OCI-M1 (cell line): ENCODE results near the gene LRRC4C.

Experiments used
- DNase-seq: peaks from one replicate; lab custom pipeline; 2025; lab: John Stamatoyannopoulos, UW

LRRC4C gene

DNA sequence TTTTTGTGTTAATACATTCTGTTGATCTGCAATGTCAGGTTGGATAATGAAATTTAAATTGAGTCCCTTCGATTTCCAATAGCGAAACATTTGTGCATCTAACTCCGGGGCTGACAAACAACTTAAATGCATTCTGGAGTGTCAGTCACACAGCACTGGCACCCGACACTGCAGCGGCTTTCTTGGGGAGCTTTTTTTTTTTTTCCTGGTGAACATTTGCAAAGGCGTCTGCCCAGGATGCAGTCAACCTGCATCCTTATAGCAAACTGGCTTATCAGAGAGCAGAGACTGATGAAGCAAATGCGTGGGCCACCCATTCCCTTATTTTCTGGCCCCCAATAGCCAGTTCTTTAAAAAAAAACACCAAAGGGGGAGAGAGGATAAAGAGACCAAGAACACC, 1167.7 kb downstream of the LRRC4C start:
- DNase-seq = no peak

DNA sequence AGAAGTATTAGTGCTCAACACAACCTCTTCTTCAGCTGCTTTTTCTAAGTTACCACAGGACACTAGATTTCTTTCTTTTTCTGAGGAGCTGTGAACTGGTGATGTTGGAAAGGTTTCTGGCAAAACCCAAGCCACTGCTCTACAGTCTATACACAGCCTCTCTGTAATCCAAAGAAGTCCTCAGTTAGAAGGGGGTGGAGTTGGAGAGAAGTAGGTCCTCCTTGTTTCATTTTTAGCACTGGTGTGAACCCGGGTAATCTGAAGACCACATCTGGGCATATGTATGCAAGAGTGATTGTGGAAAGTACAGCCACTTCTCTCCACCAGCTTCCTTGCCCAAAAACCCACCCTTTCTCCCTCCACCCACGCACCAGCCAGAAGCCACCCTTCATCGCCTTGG, 1168.1 kb downstream of the LRRC4C start:
- peak; percentile 22 for DNase-seq

DNA sequence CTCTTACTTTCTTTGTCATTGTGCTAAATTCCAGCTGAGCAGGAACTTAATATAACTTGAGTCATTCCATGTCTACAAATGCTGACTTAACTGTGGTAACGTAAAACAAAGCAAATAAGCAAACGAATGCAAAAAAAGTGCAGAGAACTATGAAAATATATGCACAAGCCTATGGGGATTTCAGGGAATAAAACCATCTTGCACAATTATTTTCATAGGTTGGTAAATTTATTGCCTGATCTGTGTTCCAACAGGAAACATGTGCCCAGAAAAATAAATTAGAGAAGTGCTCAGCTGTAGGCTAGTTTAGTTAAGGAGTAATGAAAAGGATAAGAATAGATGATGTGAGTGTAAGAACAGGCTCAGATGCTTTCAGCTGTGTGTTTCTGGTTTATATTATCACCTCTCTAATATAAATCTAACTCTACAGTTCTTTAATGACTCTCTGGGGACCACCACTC, 1169.3 kb downstream of the LRRC4C start:
- no peak for DNase-seq

DNA sequence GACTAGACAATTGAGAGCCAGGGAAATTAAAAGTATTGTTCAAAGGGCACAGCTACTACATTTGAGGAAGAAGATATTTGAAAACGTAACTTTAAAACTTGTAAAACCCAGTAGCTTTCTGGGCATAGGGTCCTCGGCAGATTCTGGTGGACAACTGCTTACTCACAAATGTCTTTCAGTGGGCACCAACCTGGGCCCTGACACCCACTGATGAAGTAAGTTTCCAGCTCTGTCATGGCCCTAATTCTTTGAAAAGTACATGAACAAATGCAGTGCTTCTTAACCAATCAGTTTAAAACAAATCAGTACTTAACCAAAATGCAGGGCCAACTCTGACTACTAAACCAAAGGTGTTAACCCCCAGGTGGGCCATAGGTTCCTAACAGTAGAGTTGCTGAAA, 1170.1 kb downstream of the LRRC4C start:
- no peak for DNase-seq

DNA sequence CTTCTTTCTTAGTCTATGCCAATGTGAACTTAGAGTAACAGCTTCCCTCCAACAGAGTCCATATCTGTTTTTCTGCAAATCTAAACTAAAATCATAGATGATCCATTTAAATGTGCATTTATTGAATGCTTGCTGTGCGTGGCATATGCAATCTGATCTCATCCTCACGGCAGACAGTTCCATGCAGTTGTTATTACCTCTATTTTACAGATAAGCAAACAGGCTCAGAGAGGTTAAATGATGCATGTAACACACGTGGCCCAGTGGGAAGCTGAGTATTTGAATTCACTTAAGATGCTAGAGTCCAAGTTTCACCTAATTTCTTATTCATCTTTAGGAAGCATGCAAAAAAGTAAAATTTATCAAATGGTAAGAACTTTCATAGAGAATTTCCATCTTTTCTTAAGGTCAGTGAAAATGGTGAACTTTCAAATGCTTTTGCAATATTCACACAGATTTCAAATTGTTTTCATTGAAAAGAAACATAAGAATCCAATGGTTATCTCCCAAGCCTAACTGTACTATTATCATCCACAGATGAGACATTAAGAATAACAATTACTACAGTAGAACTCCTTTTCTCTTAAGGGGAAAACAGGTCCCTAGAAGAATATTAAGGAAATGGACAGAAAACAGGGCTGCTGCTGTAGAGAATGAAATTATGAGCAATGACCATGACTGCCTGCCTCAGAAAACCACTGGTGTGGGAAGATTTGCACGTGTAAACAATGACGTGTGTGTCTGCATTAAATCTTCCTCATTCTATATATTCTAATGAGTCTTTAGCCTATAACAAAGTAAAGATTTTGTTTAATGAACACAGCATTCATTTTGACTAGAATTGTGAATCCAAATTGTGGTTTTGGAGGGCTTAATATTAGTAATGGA, 1171.3 kb downstream of the LRRC4C start:
- DNase-seq = no peak

DNA sequence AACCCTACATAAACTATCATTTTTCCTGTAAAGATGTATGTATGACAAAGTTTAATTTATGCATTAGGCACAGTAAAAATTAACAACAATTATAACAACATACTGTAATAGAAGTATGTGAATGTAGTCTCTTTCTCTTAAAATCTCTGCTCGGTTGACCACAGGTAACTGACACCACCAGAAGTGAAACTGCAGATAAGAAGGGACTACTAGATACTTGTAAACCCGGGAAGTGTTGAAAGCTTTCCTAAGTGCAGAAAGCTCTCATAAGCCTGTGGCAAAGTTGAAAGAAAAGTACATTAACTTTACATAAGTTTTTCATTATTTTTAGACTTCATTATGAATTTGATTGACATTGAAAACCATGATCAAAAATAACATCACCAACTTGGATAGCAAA, 1173.3 kb downstream of the LRRC4C start:
- peak; percentile 9 for DNase-seq

DNA sequence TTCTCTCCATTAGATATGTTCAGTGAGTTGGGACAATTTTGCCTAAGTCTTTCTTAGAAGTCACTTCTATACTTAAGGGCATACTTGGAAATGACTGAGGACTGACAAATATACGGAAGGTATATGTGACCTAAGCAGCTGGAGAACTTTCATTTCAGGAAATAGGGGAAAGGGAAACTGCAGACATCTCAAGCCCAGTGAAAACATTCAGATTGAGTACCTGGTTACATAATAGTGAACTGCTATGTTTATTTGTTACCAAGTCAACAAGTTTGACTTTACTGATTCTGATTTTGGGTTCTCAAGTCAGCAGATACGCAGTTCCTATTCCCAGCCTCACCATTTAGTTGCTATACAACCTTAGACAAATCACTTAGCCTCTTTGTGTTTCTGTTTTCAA, 1173.9 kb downstream of the LRRC4C start:
- DNase-seq = no peak

DNA sequence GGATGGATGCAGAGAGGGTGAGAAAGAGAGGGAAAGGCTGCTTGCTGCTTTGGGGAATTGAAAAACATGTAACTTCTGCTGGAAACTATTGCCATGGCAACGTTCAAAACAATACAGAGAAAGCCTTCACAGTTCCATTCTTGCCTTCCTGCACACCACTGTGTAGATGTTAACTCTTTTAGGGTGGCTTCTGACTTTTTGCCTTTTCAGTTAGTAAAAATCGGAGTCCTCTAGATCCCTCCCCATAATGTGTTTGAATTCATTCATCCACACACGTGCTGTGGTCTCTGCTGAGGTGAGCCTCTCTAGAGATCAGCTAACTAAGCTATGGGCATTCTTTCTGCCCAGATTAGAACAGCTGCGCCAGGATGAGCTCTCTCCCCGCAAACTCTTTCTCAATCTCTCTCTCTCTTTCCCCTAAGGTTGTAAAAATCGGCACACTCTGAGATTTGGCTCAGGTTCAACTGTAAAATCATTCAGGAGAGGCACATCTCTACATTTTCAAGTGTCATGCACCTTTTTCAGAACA, 1178.3 kb downstream of the LRRC4C start:
- no peak for DNase-seq

DNA sequence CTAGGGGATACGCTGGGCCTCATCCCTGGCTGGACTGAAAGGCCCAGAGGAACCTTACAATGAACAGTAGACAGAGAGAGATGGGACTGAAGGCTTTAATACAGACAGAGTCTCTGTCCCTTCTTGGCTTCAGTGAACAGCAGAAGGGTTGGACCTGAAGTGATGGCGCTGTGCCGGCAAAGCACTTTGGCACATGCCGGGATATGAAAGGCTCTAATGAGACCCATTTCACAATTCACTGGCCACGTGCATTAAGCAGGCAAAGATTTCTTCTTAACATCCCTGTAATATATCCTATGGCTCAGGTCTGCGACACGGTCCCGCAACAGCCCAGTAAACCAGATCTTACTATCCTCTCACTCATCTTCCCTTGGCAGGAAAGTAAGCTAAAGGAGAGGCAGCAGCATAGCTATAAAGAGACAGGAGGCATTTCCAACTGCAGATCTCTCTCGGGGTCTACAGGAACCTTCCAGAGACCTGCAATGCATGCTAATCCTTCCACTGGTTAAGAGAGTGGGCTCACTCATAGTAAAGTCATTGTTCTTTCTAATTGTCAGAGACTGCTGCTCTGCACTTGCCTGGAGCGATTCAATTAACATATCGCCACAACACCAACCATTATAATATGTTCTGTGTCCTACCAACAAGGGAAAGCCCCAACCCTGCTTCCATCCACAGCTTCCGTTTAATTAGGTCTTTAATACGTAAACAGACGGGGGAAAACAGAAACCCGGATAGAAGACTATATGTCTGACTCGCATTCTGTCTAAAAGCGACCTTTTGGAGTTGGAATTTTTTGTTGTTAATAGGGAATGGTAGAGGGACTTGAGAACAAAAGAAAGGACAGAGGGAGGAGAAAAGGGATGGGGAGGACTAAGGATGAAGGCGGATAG, 1179.0 kb downstream of the LRRC4C start:
- DNase-seq = no peak

DNA sequence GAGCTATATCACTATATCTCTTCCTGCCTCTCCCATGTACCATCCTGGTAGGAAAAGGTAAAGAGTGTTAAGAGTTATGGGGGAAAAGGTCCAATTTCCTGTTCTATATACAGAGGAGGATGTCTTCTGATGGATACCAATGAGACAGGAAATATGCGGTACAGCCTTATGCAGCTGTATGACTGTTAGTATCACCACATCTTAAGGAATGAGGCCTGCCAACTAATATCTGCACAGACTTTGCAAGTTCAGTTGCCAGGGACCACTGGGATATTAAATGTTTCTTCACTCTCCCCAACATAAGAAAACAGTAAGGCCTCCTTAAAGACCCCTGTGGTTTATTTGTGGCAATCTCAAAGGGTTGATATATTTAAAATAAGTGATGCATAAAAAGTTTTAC, 1182.5 kb downstream of the LRRC4C start:
- no peak for DNase-seq

DNA sequence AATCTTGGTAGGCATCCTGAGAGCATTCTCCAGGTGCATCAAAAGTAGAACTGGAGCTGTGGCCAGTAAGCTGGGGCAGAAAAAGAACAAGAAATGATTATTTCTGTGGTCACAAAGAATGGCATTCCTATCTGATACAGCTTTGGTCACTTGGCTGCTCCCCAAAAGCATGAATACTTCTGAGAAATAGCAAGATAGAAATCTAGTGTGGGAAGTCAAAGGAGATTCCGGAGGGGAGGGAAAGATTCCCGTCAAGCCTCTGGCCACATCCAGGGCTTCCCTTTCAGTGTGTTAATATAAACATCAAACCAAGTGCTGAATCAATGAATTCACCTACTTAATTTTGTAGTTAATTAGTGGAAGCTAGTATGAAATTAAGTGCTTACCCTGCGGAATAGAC, 1185.4 kb downstream of the LRRC4C start:
- DNase-seq = no peak

DNA sequence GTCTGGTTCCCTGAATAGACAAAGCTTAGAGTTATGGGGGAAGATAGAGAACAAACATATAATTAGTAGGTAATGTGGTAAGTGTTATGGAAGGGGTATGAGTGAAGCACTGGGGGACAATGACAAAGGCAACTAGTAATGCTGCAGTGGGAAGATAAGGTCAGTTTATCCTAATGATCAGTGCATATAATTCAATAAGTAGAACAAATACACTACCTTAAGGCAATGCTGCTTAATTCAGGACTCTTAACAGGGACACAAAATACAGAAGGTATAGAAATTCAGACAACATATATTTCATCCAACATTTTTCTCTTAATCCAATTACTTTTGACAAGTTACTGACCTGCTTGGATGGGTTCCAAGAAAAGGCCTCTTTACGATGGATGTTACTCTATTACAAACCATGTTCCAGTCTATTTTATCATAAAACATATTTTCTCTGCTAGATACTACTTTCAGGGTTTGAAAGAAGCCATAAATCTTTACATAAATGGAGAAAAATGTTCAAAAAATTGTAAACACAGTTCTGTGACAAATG, 1186.2 kb downstream of the LRRC4C start:
- no peak for DNase-seq

DNA sequence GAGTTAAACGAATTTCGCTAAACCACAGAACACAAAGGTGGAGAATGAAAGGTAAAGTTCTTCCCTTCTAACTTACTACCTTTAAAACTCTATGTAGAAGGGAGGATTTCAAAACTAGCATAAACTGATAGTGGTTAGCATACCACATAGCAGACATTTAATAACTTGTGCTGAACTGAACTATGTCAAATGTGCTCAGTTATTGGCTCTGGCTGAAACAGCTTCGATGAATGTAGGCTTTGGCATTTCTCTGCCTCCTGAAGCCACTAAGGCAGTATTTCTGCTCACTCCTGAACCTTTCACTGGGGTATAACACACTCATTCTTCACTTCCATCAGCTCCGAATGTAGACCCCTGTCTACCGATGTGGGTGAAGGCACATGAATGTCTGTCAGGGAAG, 1188.1 kb downstream of the LRRC4C start:
- no peak for DNase-seq

DNA sequence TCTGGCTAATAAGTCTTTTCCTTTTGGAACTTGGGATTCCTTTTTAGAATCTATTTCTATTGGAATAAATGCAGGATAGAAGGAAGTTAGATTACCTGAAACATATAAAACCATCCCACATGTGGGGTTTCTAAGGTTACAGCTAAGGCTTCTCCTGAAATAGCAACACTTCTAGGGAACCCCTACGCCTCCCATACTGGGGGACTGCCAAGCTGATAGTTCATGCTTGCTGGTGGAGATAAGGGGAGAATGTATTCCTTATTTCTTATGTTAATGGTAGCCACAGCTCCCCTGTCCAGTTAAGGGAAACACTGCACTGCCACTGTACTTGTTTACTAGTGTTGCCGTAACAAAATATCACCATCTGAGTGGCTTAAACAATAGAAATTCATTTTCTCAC, 1189.6 kb downstream of the LRRC4C start:
- no peak for DNase-seq

DNA sequence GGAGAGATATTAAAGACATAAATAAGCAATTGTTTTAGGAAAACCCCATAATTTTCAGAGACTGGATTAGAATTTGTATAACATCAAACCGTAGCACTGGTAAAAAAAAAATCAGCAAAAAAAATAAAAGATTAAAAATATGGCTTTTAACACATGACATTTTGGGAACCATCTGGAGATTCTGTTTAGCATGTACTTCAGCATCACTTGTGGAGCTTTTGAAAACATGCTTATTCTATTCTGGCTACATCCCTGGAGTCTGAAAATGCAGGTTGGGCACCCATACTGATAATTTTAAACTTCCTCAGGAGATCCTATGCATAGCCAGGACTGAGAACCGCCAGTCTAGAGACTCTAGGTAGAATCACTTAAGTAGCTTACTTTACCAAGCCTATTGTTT, 1190.9 kb downstream of the LRRC4C start:
- no peak for DNase-seq

DNA sequence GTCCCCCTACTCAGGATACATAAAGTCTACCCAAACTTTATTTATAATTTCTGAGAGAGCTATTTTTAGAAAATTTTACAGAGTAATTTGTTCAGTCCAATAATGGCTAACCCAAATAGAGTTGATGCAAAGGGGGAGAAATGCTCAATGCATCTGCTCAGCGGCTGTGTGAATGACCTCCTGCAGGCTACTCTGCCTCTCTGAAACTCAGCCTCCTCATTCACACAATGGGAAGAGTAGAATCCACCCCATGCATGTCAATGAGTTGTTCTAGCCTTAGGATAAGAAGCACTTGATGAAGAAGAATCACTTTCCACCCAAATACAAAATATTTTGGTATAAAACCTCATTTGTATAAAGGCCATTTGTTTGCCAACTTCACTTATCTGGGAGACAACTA, 1204.0 kb downstream of the LRRC4C start:
- DNase-seq = no peak

DNA sequence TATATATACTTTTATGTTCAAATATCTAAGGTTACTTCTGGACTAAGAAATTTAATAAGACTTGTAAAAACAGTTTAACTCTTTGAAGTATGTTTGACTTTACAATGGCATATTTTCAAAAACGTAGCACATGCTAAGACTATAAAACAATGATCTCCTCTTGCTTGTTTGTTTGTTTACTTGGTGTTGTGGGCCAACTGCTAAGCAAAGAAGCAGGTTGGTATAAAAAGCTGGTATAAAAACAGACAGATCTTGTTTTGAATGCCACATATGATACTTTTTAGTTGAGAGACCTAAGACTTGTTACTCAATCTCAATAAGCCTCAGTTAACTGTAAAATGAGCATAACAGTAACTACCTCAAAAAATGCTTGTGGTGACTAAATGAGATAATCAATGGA, 1206.3 kb downstream of the LRRC4C start:
- no peak for DNase-seq

DNA sequence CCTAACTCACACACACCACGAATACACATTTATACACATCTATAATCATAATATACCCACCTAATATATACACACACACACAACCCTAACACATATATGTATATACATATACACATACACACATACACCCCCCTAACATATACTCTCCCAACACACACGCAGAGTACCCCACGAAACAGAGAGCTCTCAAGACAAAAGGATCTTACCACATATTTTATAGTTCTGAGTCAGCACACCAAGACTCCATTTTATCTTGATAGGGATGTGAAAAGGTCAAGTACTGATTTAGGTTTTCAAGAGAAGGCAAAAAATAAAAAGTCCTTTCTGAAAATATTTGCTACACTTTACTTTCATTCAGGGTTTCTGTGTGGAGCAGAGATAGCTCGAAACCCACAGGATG, 1207.2 kb downstream of the LRRC4C start:
- no peak for DNase-seq

DNA sequence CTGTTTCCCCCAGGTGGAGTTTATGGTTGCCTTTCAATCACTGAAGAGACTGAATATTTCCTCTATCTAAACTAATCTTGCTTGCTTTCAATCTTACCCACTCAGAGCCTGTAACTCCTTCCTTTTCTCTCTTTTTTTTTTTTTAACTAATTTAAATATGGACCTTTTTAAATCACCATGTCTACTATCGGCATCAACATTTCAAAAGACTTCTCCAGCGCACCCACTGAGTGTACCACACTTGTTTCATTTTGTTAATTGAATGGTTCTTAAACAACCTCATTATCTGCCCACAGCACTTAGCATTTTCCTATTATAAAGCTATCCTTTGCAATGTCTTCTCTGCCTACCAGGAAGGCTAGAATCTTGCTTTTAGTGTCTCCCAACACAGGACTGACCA, 1212.5 kb downstream of the LRRC4C start:
- DNase-seq = no peak

DNA sequence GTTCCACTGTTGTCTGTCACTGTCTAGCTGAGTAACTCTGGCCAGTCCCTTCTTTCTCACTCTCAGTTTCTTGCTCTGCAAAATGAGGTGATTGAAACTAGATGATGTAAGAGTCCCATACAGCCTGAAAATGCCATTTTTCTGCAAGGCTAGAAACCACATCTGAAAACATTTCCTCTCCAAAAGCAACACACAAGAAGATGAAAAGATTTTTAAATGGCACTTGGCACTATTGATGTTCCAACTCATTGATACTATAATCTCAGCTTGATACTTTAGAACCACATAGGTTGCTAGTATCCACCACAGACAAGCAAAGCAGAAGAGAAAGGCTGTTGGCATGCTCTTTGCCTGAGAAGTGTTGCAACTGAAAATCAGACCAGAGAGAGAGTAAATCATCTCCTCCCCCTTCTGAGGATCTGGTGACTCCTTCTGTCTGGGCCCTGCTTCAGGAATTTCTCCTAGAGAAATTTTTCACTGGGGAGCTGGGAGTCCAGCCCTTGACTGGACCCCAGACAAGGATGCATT, 1217.9 kb downstream of the LRRC4C start:
- DNase-seq = no peak

DNA sequence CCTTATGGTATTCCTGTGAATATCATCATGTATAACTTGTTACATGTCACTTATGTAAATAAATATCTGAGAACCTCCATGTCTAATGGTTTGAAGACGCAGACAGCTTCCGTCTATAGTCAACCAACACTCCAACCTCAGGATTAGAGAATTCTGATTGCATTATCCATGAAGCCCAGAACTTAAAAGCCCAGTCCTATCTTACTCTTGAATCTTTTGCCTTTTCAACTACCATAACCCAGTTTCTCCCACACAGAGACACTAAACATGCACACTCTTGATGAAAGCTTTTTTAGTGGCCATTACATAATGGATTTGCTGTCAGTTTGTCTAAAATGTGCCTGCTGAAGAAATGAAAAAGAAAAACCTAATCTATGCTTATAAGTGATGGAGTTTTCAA, 1219.2 kb downstream of the LRRC4C start:
- DNase-seq = no peak

DNA sequence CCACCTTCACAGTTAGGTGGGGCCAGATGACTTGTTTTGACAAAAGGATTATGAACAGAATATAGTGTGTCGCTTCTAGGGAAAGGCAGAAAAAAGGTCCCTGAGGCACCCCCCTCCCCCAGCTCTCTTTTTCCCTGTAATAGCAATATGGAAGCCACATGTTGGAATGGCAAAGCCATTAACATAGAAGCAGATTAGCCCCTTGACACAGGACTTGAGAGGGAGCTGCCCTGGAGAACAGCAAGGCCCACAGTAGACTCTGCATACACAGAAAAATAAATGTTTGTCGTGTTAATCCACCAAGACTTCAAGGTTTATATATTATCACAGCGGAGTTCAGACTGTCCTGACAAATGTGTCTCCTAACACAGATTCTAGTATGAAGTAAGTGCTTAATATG, 1222.9 kb downstream of the LRRC4C start:
- no peak for DNase-seq
